ENCODE results near the gene GAS6. TPM values are rescaled to one million over a fixed set of nuclear protein-coding genes. Genes with fewer than 3 reads are reported as not detected.
A peak's percentile ranks its signal among the peaks of the same experiment; 100 is the strongest.

Gene GAS6
- total and polyA plus RNA-seq, 2 donors (not counting 3 experiments of a cell fraction or from before 2014, with no cell fraction given), result 69.2 to 109 TPM

- TF ChIP-seq FOS (IDR thresholded peaks at IDR 0.05; ENCODE audit: borderline replicate concordance, insufficient read depth, low read length) (peak; percentile 79), MAX (IDR thresholded peaks at IDR 0.05; ENCODE audit: insufficient read depth, insufficient read length) (peak; percentile 65), GATA2 (IDR thresholded peaks at IDR 0.05; ENCODE audit: insufficient read depth, insufficient read length, low read depth, low read length) (peak; percentile 57), CTCF (IDR thresholded peaks at IDR 0.05; ENCODE audit: extremely low read depth in 1 of 2, insufficient read depth in 1 of 2, low read depth in 1 of 2, low read length in 2 of 2) (no peak), POLR2AphosphoS5 (IDR thresholded peaks at IDR 0.05; ENCODE audit: insufficient read depth, low read depth, low read length) (peak; percentile 44), EZH2 (IDR thresholded peaks at IDR 0.05; ENCODE audit: borderline replicate concordance, low read depth, low read length, severe bottlenecking) (no peak), JUN (IDR thresholded peaks at IDR 0.05; ENCODE audit: borderline replicate concordance, insufficient read depth, insufficient read length, low read depth) (peak; percentile 84)
- DNase-seq (ENCODE audit: low read depth, low spot score), result peak; percentile 95
- Histone ChIP-seq H4K20me1 (replicated peaks; ENCODE audit: control insufficient read depth, extremely low read depth, insufficient read depth, low read length) (no peaks in the 10 kb centered on the region), H3K4me3 (replicated peaks in 1 of 3; ENCODE audit: insufficient read depth in 1 of 3, low read depth in 1 of 3, low read length in 3 of 3) (no peak overlapping the region), H3K27ac (ENCODE audit: insufficient read depth, low read depth, low read length) (peak overlapping the region; percentile 38), H3K9me1 (replicated peaks; ENCODE audit: control insufficient read depth, extremely low read depth, insufficient read depth, low read length) (no peaks in the 10 kb centered on the region), H3K36me3 (ENCODE audit: control insufficient read depth in 2 of 2, extremely low read depth in 1 of 2, insufficient read depth in 2 of 2, low read length in 2 of 2) (peaks cover under 1 to 17% of the 10 kb centered on the region in 2 experiments), H2AFZ (ENCODE audit: low read depth, low read length) (no peak overlapping the region), H3K9me3 (replicated peaks; ENCODE audit: control insufficient read depth, insufficient read depth, low read length) (no peaks in the 10 kb centered on the region), H3K79me2 (ENCODE audit: control insufficient read depth, insufficient read depth, low read length) (peaks cover 2% of the 10 kb centered on the region), H3K27me3 (ENCODE audit: control insufficient read depth in 2 of 2, insufficient read depth in 2 of 2, low read length in 2 of 2) (no peaks in the 10 kb centered on the region), H3K4me2 (ENCODE audit: insufficient read depth, low read length) (peak overlapping the region; percentile 12), H3K9ac (replicated peaks; ENCODE audit: extremely low read depth, insufficient read depth, low read length) (no peak overlapping the region), H3K4me1 (ENCODE audit: control insufficient read depth, extremely low read depth, insufficient read depth, low read length) (peaks cover 39% of the 10 kb centered on the region)
- ChIA-PET POLR2A (no interaction called here), CTCF (interaction anchor here (1.0 to 1.1 kb wide), 3 partner anchors 10 to 173 kb away, joined by 5 to 8 read pairs (median 8); partner anchors contain the start of gene TMEM255B)
- intact Hi-C loops (cut with micrococcal nuclease), result loop anchor here (1.0 kb wide), 2 partner anchors 11 to 15 kb away; partner anchors contain the start of gene TMEM255B
- TSS peak; percentile 11 for BruUV-seq (replicated peaks)
- dilution Hi-C loops (cut with MboI; ENCODE audit: extremely low pct_ligation_motif_present, low sequenced_read_pairs), result no loop called here
- peak; percentile 91 for FAIRE-seq
These were observed 89.4 kb downstream of the GAS6 start for GRCh38 chr13:113774177-113775107.

All from endothelial cell of umbilical vein (primary cell).